Pancreas (tissue), 10 donors: ENCODE measurements around the gene TFAP2A. TPM values are rescaled to one million over a fixed set of nuclear protein-coding genes. Genes with fewer than 3 reads are reported as not detected.
A peak's percentile ranks its signal among the peaks of the same experiment; 100 is the strongest.

Experiments
- ATAC-seq, 4 donors: fragments of 200-7000 bp; cut with Tn5 transposase; one replicate each; pipeline versions ENCODE4 v1.8.0 to v1.9.1; 2020; ENCODE audit warnings: mild to moderate bottlenecking in 4 of 4, moderate library complexity in 4 of 4
- DNase-seq, 6 donors: peaks; one replicate each; pipeline ENCODE4 v3.0.0-alpha.2; 2020
- FAIRE-seq: peaks from 2 replicates; lab custom pipeline; 2012; peaks lifted over from hg19 to GRCh38; lab: Jason Lieb, UNC
- H3K27ac ChIP-seq, 4 donors: fragments of 200-600 bp; sonication (generic); 1 replicate in 3 of 4; 2 replicates in 1 of 4; pipeline versions ENCODE4 v1.5.0 to v1.8.0; 2020
- H3K27me3 ChIP-seq, 4 donors: fragments of 200-600 bp; one replicate each; pipeline ENCODE4 v1.8.0; 2021
- H3K36me3 ChIP-seq, 3 donors: fragments of 200-600 bp; sonication (generic) in 1 of 3; one replicate each; pipeline versions ENCODE4 v1.5.0 to v1.8.0; 2020 to 2021
- H3K4me1 ChIP-seq, 3 donors: fragments of 200-600 bp; one replicate each; pipeline ENCODE4 v1.8.0; 2021
- H3K4me3 ChIP-seq, 4 donors: fragments of 200-600 bp; sonication (generic) in 2 of 4; one replicate each; pipeline versions ENCODE4 v1.5.0 to v1.8.0; 2020 to 2021
- H3K9me3 ChIP-seq, 4 donors: fragments of 200-600 bp; one replicate each; pipeline ENCODE4 v1.8.0; 2021
- WGBS, 2 donors: extraction: QIAGEN DNeasy Blood & Tissue Kit; methylation state at CpG; one replicate each; pipeline ENCODE4 v1.1.7; 2013; 5-methylcytosine and 5-hydroxymethylcytosine counted together
- intact Hi-C, 3 donors: fragments of 100-400 bp; cut with DNase I; formaldehyde crosslinking; loops; one replicate each; pipeline versions ENCODE4 v1.11.1 to v1.14.2; 2022
- polyA plus RNA-seq, 2 donors: library from polyadenylated mRNA; stranded (reverse); fragments of 200-250 nt; gene quantifications; one replicate each; pipeline ENCODE4 v1.2.3, GENCODE V29; 2013
- total RNA-seq, 6 donors: library from RNA; stranded (reverse); fragmentation: NEBNext Ultra II Directional in 4 of 6; extraction: Animal tissue kit (Norgen Biotek cat#: 25700) in 4 of 6; gene quantifications; one replicate each; pipeline versions ENCODE4 v1.2.1 to v1.2.4, GENCODE V29; 2021 to 2023
- TF ChIP-seq, protein P1 (sequence below), 4 donors: fragments of 200-600 bp; sonication (generic) in 3 of 4; IDR thresholded peaks; one replicate each; pipeline versions ENCODE4 v1.5.0 to v1.8.0; 2021; ENCODE audit warnings: antibody characterized with exemption in 4 of 4
- donor health status: healthy with polysubstance abuse.
- donor health status: DM: no; HTN: no; CAD: no; lungs with moderate emphysema.
- donor health status: DM: no; HTN: no; CAD: no.
- donor health status: control.
- donor health status: control.
- donor health status: Bipolar disorder and iron deficiency.
- donor health status: DM: yes; HTN: yes; CAD: no.
- donor health status: DM: no; HTN: no; CAD: no.
- donor health status: DM: no; HTN: no; CAD: no.
- donor health status: DM: yes; HTN: yes; CAD: no.

The TFAP2A gene
- total and polyA plus RNA-seq, 8 donors: 0.12 to 1.3 (median 0.23) TPM

DNA sequence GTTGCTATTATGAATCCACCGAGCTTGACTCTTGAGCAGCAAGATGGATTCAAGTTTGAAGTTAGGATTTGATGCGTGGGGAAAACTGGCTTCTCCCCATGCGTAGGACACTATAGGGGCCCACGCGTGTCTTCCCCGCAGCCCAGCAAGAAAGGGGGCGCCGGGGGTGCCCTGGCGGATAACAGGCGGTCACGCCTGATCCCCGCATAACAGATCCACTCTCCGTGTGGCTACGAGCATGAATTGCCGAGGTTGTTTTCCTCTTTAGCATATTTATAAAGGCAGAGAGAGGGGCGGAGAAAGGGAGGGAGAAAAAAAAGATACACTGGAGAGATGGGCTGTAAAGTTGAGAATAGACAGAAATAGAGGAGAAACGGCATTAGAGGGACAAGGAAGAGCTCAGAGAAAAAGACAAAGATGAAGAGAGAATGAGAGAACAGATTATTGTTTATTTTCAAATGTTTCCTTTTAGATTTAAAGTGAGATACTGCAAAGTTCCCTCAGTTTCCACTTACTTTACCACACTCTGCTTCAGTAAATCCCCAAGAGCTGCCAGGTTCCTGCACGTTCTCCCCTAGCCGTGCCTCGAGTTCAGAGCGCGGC lies 32.0 kb downstream of the TFAP2A start:
- TF ChIP-seq, protein P1, sequence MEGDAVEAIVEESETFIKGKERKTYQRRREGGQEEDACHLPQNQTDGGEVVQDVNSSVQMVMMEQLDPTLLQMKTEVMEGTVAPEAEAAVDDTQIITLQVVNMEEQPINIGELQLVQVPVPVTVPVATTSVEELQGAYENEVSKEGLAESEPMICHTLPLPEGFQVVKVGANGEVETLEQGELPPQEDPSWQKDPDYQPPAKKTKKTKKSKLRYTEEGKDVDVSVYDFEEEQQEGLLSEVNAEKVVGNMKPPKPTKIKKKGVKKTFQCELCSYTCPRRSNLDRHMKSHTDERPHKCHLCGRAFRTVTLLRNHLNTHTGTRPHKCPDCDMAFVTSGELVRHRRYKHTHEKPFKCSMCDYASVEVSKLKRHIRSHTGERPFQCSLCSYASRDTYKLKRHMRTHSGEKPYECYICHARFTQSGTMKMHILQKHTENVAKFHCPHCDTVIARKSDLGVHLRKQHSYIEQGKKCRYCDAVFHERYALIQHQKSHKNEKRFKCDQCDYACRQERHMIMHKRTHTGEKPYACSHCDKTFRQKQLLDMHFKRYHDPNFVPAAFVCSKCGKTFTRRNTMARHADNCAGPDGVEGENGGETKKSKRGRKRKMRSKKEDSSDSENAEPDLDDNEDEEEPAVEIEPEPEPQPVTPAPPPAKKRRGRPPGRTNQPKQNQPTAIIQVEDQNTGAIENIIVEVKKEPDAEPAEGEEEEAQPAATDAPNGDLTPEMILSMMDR (IDR thresholded peaks at IDR 0.05): no peak
- WGBS, 2 donors: 9 to 11% methylated on average over 22 of the region's 22 CpGs
- DNase-seq: no peak
- ATAC-seq: no peak
- Histone ChIP-seq H3K27ac (no peak overlapping the region), H3K36me3 (no peaks in the 10 kb centered on the region), H3K4me3 (no peak overlapping the region), H3K27me3 (peaks cover 4 to 77% (median 32%) of the 10 kb centered on the region in 4 donors), H3K4me1 (peaks cover 0 to 9% (median 8%) of the 10 kb centered on the region in 3 donors), H3K9me3 (no peaks in the 10 kb centered on the region)
- intact Hi-C loops: no loop called here
- FAIRE-seq: no peak

DNA sequence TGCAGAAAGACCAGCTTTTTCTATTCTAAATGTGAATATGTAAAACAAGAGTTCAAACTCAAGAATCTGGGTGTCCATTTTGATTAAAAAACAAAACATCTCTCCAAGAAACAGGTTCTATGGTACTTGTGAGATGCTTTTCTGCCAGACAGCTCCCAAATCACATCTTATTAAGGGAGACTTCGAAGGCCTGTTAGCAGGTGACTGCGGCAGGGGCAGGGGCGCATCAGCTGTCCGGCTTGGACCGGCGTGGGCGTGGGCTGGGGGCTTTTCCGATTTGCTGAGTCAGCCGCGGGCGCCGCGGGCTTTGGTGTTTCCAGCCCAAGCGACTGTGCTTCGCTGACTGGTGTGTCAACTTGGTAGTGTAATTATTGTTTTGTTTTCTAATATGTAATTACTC lies 32.6 kb downstream of the TFAP2A start:
- TF ChIP-seq, protein P1 (IDR thresholded peaks at IDR 0.05): no peak
- WGBS, 2 donors: 9 to 12% methylated on average over 15 of the region's 15 CpGs
- H3K36me3 ChIP-seq: no peaks in the 10 kb centered on the region
- H3K27me3 ChIP-seq: peaks cover 4 to 72% (median 32%) of the 10 kb centered on the region in 4 donors
- H3K27ac ChIP-seq: no peak overlapping the region
- intact Hi-C loops: no loop called here
- no peak for ATAC-seq
- peaks cover 0 to 9% (median 8%) of the 10 kb centered on the region in 3 donors for H3K4me1 ChIP-seq
- FAIRE-seq: no peak
- no peak overlapping the region for H3K4me3 ChIP-seq
- DNase-seq: no peak
- H3K9me3 ChIP-seq: no peaks in the 10 kb centered on the region

DNA sequence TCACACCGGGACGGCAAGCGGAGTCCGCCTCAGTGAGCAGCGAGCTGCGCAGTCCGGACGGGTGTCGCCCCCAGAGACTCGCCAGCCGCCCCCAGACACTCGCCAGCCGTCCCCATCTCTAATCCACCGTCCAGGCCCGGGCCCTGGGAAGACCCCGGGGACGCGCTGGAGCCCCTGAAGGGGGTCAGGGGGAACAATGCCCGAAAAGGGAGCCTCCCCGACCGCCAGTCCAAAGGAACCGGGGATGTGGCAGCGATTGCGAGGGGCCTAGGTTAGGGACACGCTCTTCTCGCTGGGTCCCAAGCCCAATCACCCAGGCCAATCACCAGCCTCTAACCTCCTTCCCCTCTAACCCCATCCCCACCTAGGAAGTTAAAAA lies 33.1 kb downstream of the TFAP2A start:
- H3K27ac ChIP-seq: no peak overlapping the region
- H3K27me3 ChIP-seq: peaks cover 4 to 68% (median 32%) of the 10 kb centered on the region in 4 donors
- WGBS, 2 donors: 18 to 19% methylated on average over 26 of the region's 26 CpGs
- no peaks in the 10 kb centered on the region for H3K36me3 ChIP-seq
- H3K4me3 ChIP-seq: no peak overlapping the region
- peaks cover 0 to 9% (median 8%) of the 10 kb centered on the region in 3 donors for H3K4me1 ChIP-seq
- no peaks in the 10 kb centered on the region for H3K9me3 ChIP-seq
- no peak for ATAC-seq
- intact Hi-C loops: no loop called here
- no peak for DNase-seq
- TF ChIP-seq, protein P1 (IDR thresholded peaks at IDR 0.05): no peak
- FAIRE-seq: no peak

DNA sequence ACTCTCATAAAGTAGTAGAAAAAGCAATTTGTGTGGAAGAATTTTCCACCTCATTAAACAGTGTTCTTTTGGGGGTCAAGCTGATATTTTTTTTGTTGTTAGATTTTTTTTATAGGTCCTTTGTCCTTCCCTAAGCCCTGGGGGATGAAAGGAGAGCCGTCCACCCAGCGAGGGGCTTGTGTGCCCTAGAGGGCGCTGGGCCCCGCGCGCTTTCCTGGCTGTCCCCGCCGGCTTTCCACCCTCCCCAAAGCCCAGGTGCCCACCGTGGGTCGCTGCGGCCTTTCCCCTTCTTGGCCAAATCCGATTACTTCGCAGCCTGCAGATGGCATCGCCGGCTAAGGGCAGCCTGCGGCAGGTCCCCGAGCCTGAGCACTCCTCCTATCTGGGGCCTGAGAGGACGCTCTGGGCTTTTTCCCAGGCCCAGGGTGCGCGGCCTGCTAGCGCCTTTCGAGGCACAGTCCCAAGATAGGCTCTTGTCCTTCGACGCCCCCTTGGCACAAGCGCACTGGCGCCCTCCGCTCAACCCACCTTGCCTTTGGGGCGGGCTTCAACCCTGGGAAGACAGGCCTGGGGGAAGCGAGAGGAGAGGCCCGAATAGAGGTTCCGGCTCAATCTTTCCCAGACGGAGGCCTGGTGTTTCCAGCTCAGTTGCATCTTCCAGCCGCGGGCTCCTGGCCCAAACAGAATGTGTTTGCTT lies 33.6 kb downstream of the TFAP2A start:
- intact Hi-C loops: no loop called here
- Histone ChIP-seq H3K4me1 (peaks cover 0 to 9% (median 8%) of the 10 kb centered on the region in 3 donors), H3K27ac (no peak overlapping the region), H3K9me3 (no peaks in the 10 kb centered on the region), H3K36me3 (no peaks in the 10 kb centered on the region), H3K27me3 (peaks cover 4 to 65% (median 32%) of the 10 kb centered on the region in 4 donors), H3K4me3 (no peak overlapping the region)
- ATAC-seq (peak in 2 of 4 donors; percentile 38 to 72), FAIRE-seq (no peak), DNase-seq (peak in 1 of 6 donors; percentile 63)
- TF ChIP-seq, protein P1 (IDR thresholded peaks at IDR 0.05): no peak
- 6 to 8% methylated on average over 30 to 34 of the region's 34 CpGs for WGBS, 2 donors
